IMR-90 (cell line): ENCODE results near the gene EPB41L4A.

ENCODE experiments used
- FOS ChIP-seq: fragments of 150-350 bp; IDR thresholded peaks from 2 replicates; pipeline ENCODE4 v1.6.1; 2016; ENCODE audit warnings: low read depth, low read length
- MAZ ChIP-seq: IDR thresholded peaks from 2 replicates; pipeline ENCODE4 v1.6.1; 2012; ENCODE audit warnings: low read depth, mild to moderate bottlenecking, low read length, improper control_type of control experiment, moderate library complexity, borderline replicate concordance
- RCOR1 ChIP-seq: IDR thresholded peaks from 2 replicates; pipeline ENCODE4 v1.6.1; 2012; ENCODE audit warnings: mild to moderate bottlenecking, low read length, improper control_type of control experiment; ENCODE audit not compliant: insufficient replicate concordance
- TF ChIP-seq, protein P1 (sequence below): conservative IDR thresholded peaks from 2 replicates; pipeline ENCODE4 v1.5.1; 2012; ENCODE audit warnings: mild to moderate bottlenecking, low read depth, low read length, improper control_type of control experiment

DNA sequence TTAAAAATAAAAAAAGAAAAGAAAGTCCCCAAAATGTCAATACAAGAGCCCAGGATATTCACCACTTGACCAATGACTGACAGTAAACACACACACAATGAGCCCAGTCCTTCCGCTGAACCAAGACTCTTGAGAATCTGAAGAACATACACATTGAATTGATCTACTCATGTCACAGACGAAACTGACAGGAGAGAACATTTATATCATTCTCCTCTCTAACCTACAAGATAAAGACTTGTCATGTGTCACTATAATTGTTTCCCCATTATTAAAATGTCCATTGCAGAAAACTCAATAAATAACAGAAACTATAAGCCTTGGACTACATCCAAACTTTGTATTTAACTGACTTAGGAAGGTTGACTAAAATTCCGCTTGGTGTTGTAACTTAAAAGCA lies 296.7 kb downstream of the EPB41L4A start:
- TF ChIP-seq MAZ (no peak), FOS (no peak), RCOR1 (no peak)
- TF ChIP-seq, protein P1, sequence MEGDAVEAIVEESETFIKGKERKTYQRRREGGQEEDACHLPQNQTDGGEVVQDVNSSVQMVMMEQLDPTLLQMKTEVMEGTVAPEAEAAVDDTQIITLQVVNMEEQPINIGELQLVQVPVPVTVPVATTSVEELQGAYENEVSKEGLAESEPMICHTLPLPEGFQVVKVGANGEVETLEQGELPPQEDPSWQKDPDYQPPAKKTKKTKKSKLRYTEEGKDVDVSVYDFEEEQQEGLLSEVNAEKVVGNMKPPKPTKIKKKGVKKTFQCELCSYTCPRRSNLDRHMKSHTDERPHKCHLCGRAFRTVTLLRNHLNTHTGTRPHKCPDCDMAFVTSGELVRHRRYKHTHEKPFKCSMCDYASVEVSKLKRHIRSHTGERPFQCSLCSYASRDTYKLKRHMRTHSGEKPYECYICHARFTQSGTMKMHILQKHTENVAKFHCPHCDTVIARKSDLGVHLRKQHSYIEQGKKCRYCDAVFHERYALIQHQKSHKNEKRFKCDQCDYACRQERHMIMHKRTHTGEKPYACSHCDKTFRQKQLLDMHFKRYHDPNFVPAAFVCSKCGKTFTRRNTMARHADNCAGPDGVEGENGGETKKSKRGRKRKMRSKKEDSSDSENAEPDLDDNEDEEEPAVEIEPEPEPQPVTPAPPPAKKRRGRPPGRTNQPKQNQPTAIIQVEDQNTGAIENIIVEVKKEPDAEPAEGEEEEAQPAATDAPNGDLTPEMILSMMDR, result no peak
